ENCODE results near the gene GSN. TPM values are rescaled to one million over a fixed set of nuclear protein-coding genes. Genes with fewer than 3 reads are reported as not detected.
"Not testable (repeated sequence)": the region's sequence is repeated elsewhere in the genome, so short reads cannot be mapped to it uniquely, and the experiment has no call there.

Gene GSN
- total RNA-seq, 1 experiment from 2014 or later: 283 TPM

GRCh38 chr9:121286973-121287741 is 19.2 kb downstream of the GSN start:
- DNase-seq (ENCODE audit: low spot score): peak; percentile 97

DNA sequence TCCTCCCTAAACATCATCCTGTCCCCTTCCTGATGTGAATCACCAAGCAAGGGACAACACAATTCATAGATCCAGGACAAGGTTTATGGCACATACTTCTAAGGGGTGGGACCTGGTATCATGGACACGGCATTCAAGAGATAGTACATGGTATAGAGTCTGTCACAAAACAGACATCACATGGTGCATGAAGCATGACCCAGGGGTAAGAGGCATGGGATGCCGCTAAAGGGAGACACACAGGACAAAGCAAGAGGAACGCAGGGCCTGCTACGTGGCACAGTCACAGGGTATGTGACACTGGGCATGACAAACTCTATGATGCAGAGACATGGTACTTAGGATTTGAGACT is 20.7 kb downstream of the GSN start:
- DNase-seq (ENCODE audit: low spot score): peak; percentile 72

GRCh38 chr9:121289026-121289771 is 21.2 kb downstream of the GSN start:
- DNase-seq (ENCODE audit: low spot score): peak; percentile 75

GRCh38 chr9:121289772-121290370 is 21.9 kb downstream of the GSN start:
- no peak for DNase-seq (ENCODE audit: low spot score)

- not testable (repeated sequence) for DNase-seq (ENCODE audit: low spot score)
Observed at GRCh38 chr9:121291536-121291935, 23.6 kb downstream of the GSN start.

- DNase-seq (ENCODE audit: low spot score): no peak
Observed at GRCh38 chr9:121292051-121292450, 24.1 kb downstream of the GSN start.

DNA sequence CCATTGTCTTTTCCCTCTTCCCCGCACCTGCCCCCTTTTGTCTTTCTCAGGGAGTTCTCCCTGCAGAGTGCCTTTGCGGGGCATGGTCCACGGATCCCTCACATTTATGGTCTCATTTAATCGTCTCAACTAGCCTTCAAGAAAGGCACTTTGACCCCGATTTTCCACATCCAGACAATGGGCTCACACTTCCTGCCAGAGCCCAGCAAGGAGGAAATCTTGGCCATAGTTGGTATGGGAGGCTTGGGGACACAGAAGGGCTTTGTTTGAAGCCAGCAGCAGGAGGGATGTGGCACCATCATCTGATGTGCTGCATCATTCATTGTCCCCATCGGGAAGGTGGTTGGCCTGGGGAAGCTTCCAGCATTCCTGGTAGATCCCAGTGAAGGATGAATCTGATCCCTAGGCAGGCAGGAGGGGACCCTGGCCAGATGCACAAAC is 24.9 kb downstream of the GSN start:
- DNase-seq (ENCODE audit: low spot score): no peak

- DNase-seq (ENCODE audit: low spot score): no peak
Observed at GRCh38 chr9:121294151-121294743, 26.3 kb downstream of the GSN start.

GRCh38 chr9:121294866-121295661 is 27.1 kb downstream of the GSN start:
- DNase-seq (ENCODE audit: low spot score): peak; percentile 19

DNA sequence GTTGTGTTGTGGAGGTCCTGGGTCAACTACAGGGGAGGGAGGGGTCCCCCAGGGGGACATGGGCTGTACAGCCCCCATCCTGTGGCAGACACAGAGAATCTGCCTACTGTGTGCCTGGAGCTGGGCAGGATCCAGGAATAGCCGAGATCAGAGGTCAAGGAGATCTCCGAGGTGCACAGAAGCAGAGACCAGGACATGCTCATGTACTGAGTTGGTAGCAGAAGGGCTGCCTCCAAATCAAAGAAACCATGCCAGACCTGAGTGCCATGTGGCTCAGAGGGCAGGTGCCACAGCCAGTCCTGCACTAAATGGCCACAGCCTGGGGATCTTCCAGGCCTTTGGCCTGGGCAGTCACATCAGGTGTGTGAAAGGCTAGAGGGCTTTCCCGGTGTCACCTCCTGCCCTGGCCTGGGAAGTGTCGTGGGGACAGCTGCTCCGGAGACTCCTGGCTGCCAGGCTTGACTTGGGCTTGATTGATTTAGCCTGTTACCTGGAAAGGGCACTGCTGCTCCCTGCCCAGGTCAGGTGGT is 27.8 kb downstream of the GSN start:
- no peak for DNase-seq (ENCODE audit: low spot score)

DNA sequence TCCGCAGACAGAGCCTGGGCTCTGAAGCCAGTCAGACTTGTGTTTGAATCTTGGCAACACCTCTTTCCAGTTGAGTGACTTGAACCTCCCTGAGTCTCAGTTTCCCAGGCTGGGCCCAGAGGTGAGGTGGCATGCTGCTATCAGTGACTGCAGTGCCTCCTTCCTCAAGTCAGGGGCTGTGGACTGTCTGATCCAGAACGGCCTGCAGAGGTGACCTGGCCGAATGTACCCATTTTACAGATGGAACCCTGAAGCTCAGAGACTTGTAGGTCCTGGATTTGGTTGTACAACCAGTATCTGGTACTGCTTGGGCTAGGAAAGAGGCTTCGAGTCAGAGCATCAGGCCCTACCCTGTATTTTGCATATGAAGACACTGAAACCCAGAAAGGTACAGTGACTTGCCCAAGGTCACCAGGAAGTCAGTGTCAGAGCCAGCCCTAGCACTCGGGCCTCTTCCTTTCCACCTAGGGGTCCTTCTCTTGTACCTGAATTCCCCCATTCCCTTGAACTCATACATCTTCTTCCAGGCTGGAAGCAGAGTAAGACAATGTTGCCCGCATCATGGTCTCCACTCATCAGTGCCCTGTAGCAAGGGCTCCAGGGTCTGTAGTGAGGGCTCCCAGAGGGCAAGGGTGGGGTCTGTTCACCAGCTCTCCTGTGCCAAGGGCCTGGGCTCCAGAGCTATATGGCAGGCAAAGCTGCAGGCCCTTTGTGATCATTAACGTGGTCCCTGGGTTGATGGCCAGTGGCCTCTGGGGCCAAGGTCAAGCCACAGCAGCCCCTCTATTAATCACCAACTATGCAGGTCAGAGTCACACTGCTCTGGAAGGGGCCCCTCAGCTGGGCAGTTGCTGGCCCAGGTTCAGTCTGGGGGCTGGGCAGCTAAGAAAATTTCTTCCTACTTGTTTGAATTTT is 28.5 kb downstream of the GSN start:
- DNase-seq (ENCODE audit: low spot score): no peak

DNA sequence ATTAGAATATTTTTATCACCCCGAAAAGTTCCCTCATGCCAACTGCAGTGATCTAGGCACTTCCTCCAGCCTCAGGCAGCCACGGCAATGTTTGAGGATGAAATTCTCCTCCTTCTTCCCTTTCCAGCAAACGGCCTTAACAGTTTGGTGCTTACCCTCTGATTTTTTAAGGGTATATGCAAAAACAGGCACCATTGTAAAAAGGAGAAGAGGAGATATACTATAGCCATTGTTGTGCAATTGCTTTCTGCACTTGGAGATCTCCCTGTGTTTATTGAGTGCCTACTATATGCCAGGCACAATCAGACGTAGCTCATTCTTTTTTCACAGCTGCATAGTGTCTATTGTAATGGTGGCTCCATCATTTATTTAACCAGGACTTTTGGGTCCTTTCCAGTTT is 29.4 kb downstream of the GSN start:
- DNase-seq (ENCODE audit: low spot score): no peak

DNA sequence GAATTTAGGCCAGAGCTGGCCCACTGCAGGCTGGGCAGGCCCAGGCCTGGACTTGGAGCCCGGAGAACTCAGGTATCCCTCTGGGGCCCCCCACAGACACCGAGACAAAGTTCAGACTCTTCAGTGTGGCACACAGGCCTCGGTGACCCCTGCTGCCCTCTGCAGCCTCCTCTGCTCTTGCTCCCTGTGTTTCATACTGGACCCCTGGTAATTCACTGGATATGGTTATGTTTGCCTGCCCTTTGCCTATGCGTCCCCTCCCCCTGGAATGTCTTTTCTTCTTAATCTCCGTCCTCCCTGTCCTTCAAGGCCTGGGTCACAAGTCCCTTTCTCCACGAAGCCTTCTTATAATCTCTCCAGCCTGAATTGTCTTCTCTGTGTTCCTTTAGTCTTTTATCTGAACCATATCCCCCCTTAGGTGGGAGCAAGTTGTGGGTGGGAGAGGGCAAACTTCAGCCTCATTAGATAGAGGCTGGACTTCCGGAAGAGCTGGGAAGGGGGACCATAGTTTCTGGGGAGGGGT is 30.1 kb downstream of the GSN start:
- no peak for DNase-seq (ENCODE audit: low spot score)

GRCh38 chr9:121298689-121299466 is 30.9 kb downstream of the GSN start:
- peak; percentile 36 for DNase-seq (ENCODE audit: low spot score)

DNA sequence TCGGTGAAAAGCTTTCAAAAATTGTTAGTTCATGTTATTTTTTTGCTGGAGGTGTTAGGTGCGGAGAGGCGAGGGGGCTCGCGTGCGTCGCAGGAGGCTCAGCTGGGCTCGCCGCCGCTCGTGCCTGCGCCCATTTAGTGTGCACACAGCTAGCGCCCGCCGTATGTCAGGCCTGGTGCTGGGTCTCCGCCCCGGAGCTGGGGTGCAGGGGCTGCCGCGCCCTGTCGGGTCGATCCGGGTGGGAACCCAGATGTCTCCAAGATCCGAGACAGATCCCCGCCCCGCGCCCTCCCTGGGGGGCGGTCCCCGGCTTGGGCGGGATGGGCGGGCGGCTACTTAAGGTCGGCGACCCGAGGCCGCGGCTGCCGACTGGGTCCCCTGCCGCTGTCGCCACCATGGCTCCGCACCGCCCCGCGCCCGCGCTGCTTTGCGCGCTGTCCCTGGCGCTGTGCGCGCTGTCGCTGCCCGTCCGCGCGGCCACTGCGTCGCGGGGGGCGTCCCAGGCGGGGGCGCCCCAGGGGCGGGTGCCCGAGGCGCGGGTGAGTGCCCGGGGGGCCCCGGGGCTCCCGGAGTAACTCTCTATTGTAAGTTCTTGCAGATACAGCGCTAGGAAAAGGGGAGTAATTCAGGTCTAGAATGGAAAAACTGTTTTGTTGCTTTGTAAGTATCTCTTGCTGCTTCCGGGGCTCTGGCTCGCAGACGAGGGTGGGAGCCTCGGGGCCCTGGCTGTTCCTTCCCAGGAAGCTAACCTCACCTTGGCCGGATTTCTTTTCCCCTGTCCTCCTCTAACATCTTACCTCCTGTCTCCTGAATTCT is 31.7 kb downstream of the GSN start:
- peak; percentile 45 for DNase-seq (ENCODE audit: low spot score)

DNA sequence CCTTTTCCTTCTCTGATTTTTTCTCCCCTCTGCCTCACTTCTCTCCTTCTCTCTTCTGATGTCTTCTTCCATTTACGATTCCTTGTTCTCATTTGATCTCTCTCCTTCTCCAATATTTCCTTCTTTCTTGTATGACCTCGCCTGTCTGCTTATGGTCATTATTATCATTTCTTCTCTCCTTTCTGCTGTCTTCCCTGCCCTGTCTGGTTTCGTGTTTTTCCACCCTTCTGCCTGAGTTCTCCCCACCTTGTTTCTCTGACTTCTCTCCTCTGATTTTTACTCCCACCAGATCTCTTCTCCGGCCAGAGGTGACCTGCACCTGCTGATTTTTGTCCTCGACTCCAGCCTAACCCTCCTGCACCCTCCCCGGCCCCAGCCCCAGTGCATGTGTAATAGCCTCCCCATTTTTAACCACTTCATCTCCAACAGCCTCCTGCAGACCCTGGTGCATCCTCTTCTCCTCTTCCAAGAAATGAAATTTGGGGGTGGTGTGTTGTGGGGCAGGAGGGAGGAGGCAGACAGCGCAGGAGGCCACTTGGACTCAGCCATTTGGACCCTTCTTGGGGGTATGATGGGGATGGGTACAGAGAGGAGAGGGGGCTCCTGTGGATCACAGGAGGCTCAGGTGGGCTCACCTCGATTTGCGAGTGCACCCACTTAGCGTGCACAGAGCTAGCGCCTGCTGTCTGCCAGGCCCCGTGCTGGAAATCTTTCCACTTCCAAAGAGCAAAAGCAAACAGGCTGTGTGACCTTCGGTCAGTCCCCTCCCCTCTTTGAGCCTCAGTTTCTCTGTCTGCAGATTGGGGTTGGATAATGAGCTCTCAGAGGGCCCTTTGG is 32.5 kb downstream of the GSN start:
- DNase-seq (ENCODE audit: low spot score): peak; percentile 16

DNA sequence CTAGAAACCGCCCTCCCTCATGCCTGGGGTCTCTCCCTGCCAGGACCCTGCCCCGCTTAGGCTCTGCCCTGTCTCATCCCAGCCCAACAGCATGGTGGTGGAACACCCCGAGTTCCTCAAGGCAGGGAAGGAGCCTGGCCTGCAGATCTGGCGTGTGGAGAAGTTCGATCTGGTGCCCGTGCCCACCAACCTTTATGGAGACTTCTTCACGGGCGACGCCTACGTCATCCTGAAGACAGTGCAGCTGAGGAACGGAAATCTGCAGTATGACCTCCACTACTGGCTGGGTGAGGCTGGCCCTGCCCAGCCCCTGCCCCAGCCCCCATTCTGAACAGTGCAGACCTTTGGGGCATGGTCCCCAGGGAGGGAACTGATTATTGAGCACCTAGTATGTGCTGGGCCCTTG is 33.9 kb downstream of the GSN start:
- no peak for DNase-seq (ENCODE audit: low spot score)

All from HT-29 (cell line).